ENCODE results near the gene CHST7.
"Not testable (repeated sequence)": the region's sequence is repeated elsewhere in the genome, so short reads cannot be mapped to it uniquely, and the experiment has no call there.

GRCh38 chrX:46528640-46529039, 44.9 kb upstream of the CHST7 start:
- TF ChIP-seq POLR2A, CTCF (IDR thresholded peaks at IDR 0.05): not testable (repeated sequence)

All from uterus (tissue), 2 donors.